ENCODE data around the gene GPATCH2L.

DNA sequence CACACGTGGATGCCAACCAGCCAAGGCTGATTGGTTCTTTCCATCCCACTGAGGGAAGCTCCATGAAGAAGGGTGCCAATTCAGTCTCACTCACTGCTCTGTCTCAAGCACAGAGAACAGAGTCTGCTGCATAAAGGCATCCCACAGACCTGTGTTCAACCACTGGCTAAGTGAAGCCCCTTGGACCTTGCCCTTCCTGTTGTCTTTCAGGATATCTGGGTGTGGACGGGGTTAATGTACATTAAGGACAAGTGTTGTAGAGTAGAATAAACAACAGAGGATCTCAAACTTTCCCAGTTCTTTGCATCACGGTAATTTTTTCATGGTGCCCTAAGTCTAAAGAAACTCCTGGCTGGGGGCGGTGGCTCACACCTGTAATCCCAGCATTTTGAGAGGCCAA lies 33.1 kb upstream of the GPATCH2L start:
- TF ChIP-seq, protein P1, sequence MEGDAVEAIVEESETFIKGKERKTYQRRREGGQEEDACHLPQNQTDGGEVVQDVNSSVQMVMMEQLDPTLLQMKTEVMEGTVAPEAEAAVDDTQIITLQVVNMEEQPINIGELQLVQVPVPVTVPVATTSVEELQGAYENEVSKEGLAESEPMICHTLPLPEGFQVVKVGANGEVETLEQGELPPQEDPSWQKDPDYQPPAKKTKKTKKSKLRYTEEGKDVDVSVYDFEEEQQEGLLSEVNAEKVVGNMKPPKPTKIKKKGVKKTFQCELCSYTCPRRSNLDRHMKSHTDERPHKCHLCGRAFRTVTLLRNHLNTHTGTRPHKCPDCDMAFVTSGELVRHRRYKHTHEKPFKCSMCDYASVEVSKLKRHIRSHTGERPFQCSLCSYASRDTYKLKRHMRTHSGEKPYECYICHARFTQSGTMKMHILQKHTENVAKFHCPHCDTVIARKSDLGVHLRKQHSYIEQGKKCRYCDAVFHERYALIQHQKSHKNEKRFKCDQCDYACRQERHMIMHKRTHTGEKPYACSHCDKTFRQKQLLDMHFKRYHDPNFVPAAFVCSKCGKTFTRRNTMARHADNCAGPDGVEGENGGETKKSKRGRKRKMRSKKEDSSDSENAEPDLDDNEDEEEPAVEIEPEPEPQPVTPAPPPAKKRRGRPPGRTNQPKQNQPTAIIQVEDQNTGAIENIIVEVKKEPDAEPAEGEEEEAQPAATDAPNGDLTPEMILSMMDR (IDR thresholded peaks at IDR 0.05; ENCODE audit: insufficient read depth, low read length, poor library complexity, severe bottlenecking), result no peak
- TF ChIP-seq EZH2phosphoT487 (conservative IDR thresholded peaks at IDR 0.05; ENCODE audit: low read length), result no peak

Measured in SU-DHL-6 (cell line).